ENCODE measurements around the gene SPATS2L.
A peak's percentile ranks its signal among the peaks of the same experiment; 100 is the strongest.

The SPATS2L gene

DNA sequence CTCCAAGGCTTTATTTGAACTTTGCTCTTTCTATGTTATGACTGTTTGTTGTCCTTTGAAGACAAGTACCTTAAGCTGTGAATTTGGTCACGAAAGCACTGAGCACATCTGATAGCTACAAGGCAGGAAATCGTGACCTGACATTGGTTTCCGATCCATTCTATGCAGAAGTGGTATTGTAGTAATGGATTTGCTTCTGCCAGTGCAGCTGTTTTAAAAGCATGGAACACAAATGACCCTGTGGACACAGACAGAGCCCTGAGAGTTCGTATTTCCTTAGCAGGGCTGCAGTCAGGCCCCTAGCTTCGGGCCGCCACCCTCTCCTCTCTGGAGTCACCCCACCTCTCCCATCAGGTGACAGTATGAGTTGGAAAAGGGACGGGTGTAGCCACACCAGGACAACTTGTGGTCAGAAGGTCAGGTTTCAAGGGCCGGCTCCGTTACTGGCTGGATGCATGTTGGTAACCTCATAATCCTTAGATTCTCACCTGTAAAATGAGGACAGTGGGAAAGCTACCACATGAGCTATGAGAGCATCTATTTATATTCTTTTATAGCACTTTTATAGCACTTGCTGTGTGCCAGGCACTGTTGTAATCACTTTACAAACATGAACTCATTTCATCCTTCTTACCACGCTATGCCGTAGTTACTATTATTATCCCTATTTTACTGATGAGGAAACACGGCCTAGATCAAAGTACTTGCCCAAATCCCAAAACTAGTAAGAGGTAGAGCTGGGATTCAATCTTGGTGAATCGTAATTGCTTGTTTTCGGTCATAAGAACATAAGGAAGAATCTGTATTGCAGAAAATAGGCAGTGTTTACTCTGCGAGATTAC, 70.2 kb downstream of the SPATS2L start (continued):
- no peak for TF ChIP-seq ZNF169 (tag by site-specific recombination; IDR thresholded peaks at IDR 0.05)
- TF ChIP-seq ZNF24 (tag by site-specific recombination; IDR thresholded peaks at IDR 0.05): peak; percentile 63
- TF ChIP-seq KLF8 (tag by site-specific recombination; IDR thresholded peaks at IDR 0.05): peak; percentile 82; the same call in 1 of the 2 replicates
- no peak for TF ChIP-seq ZNF175 (tag by site-specific recombination; IDR thresholded peaks at IDR 0.05)
- TF ChIP-seq ZSCAN23 (tag by site-specific recombination; IDR thresholded peaks at IDR 0.05): no peak
- TF ChIP-seq ZNF354C (tag by site-specific recombination; IDR thresholded peaks at IDR 0.05; ENCODE audit: borderline replicate concordance, low read depth): no peak
- no peak for TF ChIP-seq SALL2 (tag by site-specific recombination; IDR thresholded peaks at IDR 0.05; ENCODE audit: borderline replicate concordance)
- TF ChIP-seq, protein P1, sequence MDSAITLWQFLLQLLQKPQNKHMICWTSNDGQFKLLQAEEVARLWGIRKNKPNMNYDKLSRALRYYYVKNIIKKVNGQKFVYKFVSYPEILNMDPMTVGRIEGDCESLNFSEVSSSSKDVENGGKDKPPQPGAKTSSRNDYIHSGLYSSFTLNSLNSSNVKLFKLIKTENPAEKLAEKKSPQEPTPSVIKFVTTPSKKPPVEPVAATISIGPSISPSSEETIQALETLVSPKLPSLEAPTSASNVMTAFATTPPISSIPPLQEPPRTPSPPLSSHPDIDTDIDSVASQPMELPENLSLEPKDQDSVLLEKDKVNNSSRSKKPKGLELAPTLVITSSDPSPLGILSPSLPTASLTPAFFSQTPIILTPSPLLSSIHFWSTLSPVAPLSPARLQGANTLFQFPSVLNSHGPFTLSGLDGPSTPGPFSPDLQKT (IDR thresholded peaks at IDR 0.05; ENCODE audit: borderline replicate concordance, low read depth, low read length): no peak
- TF ChIP-seq ZNF548 (tag by site-specific recombination; IDR thresholded peaks at IDR 0.05): no peak
- TF ChIP-seq ZNF221 (tag by site-specific recombination; IDR thresholded peaks at IDR 0.05; ENCODE audit: borderline replicate concordance): no peak
- no peak for TF ChIP-seq ZNF560 (tag by site-specific recombination; IDR thresholded peaks at IDR 0.05; ENCODE audit: borderline replicate concordance)
- peak; percentile 65 for TF ChIP-seq ZNF10 (tag by site-specific recombination; IDR thresholded peaks at IDR 0.05)
- no peak for TF ChIP-seq ZNF324 (tag by site-specific recombination; IDR thresholded peaks at IDR 0.05)
- no peak for TF ChIP-seq SCRT1 (tag by site-specific recombination; IDR thresholded peaks at IDR 0.05; ENCODE audit: borderline replicate concordance)
- TF ChIP-seq ZNF629 (tag by site-specific recombination; IDR thresholded peaks at IDR 0.05): peak; percentile 81; the same call in 1 of the 2 replicates
- TF ChIP-seq ZIC2 (tag by site-specific recombination; IDR thresholded peaks at IDR 0.05): no peak
- TF ChIP-seq SP7 (tag by site-specific recombination; IDR thresholded peaks at IDR 0.05): peak; percentile 38; the same call in 1 of the 2 replicates
- no peak for TF ChIP-seq PRDM1 (tag by site-specific recombination; IDR thresholded peaks at IDR 0.05)
- TF ChIP-seq, protein P2, sequence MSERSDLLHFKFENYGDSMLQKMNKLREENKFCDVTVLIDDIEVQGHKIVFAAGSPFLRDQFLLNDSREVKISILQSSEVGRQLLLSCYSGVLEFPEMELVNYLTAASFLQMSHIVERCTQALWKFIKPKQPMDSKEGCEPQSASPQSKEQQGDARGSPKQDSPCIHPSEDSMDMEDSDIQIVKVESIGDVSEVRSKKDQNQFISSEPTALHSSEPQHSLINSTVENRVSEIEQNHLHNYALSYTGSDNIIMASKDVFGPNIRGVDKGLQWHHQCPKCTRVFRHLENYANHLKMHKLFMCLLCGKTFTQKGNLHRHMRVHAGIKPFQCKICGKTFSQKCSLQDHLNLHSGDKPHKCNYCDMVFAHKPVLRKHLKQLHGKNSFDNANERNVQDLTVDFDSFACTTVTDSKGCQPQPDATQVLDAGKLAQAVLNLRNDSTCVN (tag by site-specific recombination; optimal IDR thresholded peaks at IDR 0.05): no peak
- TF ChIP-seq, protein P3, sequence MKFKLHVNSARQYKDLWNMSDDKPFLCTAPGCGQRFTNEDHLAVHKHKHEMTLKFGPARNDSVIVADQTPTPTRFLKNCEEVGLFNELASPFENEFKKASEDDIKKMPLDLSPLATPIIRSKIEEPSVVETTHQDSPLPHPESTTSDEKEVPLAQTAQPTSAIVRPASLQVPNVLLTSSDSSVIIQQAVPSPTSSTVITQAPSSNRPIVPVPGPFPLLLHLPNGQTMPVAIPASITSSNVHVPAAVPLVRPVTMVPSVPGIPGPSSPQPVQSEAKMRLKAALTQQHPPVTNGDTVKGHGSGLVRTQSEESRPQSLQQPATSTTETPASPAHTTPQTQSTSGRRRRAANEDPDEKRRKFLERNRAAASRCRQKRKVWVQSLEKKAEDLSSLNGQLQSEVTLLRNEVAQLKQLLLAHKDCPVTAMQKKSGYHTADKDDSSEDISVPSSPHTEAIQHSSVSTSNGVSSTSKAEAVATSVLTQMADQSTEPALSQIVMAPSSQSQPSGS (tag by site-specific recombination; IDR thresholded peaks at IDR 0.05; ENCODE audit: low read depth): 0 out of 2 replicates have a peak, but pooled peaks have one; percentile 15
- no peak for TF ChIP-seq ZNF404 (tag by site-specific recombination; IDR thresholded peaks at IDR 0.05)
- TF ChIP-seq, protein P4, sequence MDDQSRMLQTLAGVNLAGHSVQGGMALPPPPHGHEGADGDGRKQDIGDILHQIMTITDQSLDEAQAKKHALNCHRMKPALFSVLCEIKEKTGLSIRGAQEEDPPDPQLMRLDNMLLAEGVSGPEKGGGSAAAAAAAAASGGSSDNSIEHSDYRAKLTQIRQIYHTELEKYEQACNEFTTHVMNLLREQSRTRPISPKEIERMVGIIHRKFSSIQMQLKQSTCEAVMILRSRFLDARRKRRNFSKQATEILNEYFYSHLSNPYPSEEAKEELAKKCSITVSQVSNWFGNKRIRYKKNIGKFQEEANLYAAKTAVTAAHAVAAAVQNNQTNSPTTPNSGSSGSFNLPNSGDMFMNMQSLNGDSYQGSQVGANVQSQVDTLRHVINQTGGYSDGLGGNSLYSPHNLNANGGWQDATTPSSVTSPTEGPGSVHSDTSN (CRISPR knock-in tag; IDR thresholded peaks at IDR 0.05): no peak
- TF ChIP-seq, protein P5, sequence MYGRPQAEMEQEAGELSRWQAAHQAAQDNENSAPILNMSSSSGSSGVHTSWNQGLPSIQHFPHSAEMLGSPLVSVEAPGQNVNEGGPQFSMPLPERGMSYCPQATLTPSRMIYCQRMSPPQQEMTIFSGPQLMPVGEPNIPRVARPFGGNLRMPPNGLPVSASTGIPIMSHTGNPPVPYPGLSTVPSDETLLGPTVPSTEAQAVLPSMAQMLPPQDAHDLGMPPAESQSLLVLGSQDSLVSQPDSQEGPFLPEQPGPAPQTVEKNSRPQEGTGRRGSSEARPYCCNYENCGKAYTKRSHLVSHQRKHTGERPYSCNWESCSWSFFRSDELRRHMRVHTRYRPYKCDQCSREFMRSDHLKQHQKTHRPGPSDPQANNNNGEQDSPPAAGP (tag by site-specific recombination; IDR thresholded peaks at IDR 0.05): 0 out of 2 replicates have a peak, but pooled peaks have one; percentile 48
- TF ChIP-seq ZNF138 (tag by site-specific recombination; IDR thresholded peaks at IDR 0.05; ENCODE audit: borderline replicate concordance): no peak
- no peak for TF ChIP-seq BCL11B (tag by site-specific recombination; IDR thresholded peaks at IDR 0.05; ENCODE audit: low read depth)
- TF ChIP-seq, protein P6, sequence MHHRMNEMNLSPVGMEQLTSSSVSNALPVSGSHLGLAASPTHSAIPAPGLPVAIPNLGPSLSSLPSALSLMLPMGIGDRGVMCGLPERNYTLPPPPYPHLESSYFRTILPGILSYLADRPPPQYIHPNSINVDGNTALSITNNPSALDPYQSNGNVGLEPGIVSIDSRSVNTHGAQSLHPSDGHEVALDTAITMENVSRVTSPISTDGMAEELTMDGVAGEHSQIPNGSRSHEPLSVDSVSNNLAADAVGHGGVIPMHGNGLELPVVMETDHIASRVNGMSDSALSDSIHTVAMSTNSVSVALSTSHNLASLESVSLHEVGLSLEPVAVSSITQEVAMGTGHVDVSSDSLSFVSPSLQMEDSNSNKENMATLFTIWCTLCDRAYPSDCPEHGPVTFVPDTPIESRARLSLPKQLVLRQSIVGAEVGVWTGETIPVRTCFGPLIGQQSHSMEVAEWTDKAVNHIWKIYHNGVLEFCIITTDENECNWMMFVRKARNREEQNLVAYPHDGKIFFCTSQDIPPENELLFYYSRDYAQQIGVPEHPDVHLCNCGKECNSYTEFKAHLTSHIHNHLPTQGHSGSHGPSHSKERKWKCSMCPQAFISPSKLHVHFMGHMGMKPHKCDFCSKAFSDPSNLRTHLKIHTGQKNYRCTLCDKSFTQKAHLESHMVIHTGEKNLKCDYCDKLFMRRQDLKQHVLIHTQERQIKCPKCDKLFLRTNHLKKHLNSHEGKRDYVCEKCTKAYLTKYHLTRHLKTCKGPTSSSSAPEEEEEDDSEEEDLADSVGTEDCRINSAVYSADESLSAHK (tag by site-specific recombination; IDR thresholded peaks at IDR 0.05): no peak
- no peak for TF ChIP-seq TRIM28 (IDR thresholded peaks at IDR 0.05; ENCODE audit: borderline replicate concordance, low read length)
- TF ChIP-seq ZNF558 (tag by site-specific recombination; IDR thresholded peaks at IDR 0.05): no peak
- TF ChIP-seq ZNF510 (tag by site-specific recombination; IDR thresholded peaks at IDR 0.05; ENCODE audit: insufficient replicate concordance): no peak
- TF ChIP-seq, protein P7, sequence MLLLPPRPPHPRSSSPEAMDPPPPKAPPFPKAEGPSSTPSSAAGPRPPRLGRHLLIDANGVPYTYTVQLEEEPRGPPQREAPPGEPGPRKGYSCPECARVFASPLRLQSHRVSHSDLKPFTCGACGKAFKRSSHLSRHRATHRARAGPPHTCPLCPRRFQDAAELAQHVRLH (tag by site-specific recombination; IDR thresholded peaks at IDR 0.05): no peak
- TF ChIP-seq ZBTB7A (tag by site-specific recombination; IDR thresholded peaks at IDR 0.05; ENCODE audit: low read depth): no peak

Measured in HEK293 (cell line).